ENCODE results near the gene TPD52L2. TPM values are rescaled to one million over a fixed set of nuclear protein-coding genes. Genes with fewer than 3 reads are reported as not detected.

The TPD52L2 gene
- total RNA-seq, 2 experiments from 2014 or later = 54.0 to 56.3 TPM

DNA sequence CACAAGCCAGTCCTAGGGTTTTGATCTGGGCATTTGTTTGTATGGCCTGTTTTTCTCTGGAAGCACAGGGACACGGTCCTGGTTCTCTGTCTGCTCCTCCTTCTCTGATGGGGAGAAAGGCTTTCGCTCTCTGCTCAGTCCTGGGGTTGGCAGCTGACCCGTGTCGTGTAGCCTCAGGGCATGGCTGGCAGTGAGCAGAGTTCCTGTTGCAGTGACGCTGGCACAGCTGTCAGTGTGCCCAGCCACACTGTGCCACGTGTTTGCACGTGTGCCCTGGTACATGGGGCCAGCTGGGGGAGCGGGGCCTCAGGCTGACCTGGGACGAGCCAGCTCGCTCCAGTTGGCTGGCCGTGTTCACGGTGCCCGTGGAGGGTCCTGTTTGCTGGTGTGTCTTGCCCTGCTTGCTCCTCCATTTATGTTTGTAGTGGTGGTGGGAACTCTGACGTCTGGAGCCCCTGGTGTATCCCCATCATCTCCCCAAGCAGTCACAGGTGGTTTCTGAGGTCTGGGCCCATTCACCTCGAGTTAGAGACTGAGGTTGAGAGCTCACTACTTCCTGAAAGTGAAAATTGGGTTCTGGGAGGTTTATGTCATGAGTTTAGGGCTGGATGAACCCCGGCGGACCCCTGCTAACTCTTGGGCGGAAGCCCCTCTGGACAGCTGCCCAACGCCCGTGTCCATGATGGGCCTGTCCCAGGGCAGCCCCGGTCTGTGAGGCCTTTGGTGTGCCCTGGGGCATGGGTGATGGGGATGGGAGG, 19.6 kb downstream of the TPD52L2 start:
- Mint-ChIP-seq H3K36me3 (ENCODE audit: low read depth) (peaks cover 23% of the 10 kb centered on the region), H3K4me1 (no peaks in the 10 kb centered on the region), H3K27ac (no peak overlapping the region), H3K27me3 (no peaks in the 10 kb centered on the region), H3K4me3 (no peak overlapping the region), H3K9me3 (ENCODE audit: low read depth) (no peaks in the 10 kb centered on the region)
- ChIA-PET POLR2A (no interaction called here), CTCF (no interaction called here)
- no peak for DNase-seq
- ATAC-seq = no peak
- intact Hi-C loops (cut with DNase I, micrococcal nuclease) = no loop called here

- CTCF ChIA-PET = no interaction called here
Measured at GRCh38 chr20:63885264-63886053, 20.4 kb downstream of the TPD52L2 start.

DNA sequence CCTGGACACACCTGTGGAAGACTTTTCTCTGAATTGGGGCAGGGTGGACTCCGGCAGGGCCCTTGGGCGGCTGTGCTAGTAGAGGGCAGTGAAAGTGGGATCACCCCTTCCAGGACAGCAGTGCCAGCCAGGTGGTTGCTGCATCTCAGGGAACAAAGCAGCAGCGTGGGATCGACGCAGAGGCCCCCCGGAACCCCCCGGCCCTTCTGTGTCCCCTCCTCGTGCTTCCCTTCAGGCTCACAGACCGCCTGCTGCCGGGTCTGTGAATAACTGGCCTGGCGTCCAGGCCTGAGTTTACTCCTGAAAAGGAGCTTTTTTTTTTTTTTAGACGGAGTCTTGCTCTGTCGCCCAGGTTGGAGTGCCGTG, 21.0 kb downstream of the TPD52L2 start:
- Mint-ChIP-seq H3K27me3 (no peaks in the 10 kb centered on the region), H3K4me1 (no peaks in the 10 kb centered on the region), H3K9me3 (ENCODE audit: low read depth) (no peaks in the 10 kb centered on the region), H3K36me3 (ENCODE audit: low read depth) (peaks cover 28% of the 10 kb centered on the region), H3K27ac (no peak overlapping the region), H3K4me3 (no peak overlapping the region)
- CTCF ChIA-PET = no interaction called here
- DNase-seq (no peak), ATAC-seq (no peak)
- intact Hi-C loops (cut with DNase I, micrococcal nuclease) = no loop called here
- POLR2A ChIA-PET = no interaction called here

More at GRCh38 chr20:63885264-63886053, 20.4 kb downstream of the TPD52L2 start:
- ATAC-seq (no peak), DNase-seq (no peak)
- Mint-ChIP-seq H3K4me1 (no peaks in the 10 kb centered on the region), H3K27ac (no peak overlapping the region), H3K9me3 (ENCODE audit: low read depth) (no peaks in the 10 kb centered on the region), H3K4me3 (no peak overlapping the region), H3K36me3 (ENCODE audit: low read depth) (peaks cover 25% of the 10 kb centered on the region), H3K27me3 (no peaks in the 10 kb centered on the region)
- POLR2A ChIA-PET = no interaction called here
- intact Hi-C loops (cut with DNase I, micrococcal nuclease) = no loop called here

GRCh38 chr20:63886921-63887320, 21.9 kb downstream of the TPD52L2 start:
- Mint-ChIP-seq H3K27me3 (no peaks in the 10 kb centered on the region), H3K4me1 (no peaks in the 10 kb centered on the region), H3K9me3 (ENCODE audit: low read depth) (no peaks in the 10 kb centered on the region), H3K36me3 (ENCODE audit: low read depth) (peaks cover 29% of the 10 kb centered on the region), H3K27ac (no peak overlapping the region), H3K4me3 (no peak overlapping the region)
- ATAC-seq (no peak), DNase-seq (no peak)
- ChIA-PET POLR2A (no interaction called here), CTCF (no interaction called here)
- intact Hi-C loops (cut with DNase I, micrococcal nuclease) = no loop called here

DNA sequence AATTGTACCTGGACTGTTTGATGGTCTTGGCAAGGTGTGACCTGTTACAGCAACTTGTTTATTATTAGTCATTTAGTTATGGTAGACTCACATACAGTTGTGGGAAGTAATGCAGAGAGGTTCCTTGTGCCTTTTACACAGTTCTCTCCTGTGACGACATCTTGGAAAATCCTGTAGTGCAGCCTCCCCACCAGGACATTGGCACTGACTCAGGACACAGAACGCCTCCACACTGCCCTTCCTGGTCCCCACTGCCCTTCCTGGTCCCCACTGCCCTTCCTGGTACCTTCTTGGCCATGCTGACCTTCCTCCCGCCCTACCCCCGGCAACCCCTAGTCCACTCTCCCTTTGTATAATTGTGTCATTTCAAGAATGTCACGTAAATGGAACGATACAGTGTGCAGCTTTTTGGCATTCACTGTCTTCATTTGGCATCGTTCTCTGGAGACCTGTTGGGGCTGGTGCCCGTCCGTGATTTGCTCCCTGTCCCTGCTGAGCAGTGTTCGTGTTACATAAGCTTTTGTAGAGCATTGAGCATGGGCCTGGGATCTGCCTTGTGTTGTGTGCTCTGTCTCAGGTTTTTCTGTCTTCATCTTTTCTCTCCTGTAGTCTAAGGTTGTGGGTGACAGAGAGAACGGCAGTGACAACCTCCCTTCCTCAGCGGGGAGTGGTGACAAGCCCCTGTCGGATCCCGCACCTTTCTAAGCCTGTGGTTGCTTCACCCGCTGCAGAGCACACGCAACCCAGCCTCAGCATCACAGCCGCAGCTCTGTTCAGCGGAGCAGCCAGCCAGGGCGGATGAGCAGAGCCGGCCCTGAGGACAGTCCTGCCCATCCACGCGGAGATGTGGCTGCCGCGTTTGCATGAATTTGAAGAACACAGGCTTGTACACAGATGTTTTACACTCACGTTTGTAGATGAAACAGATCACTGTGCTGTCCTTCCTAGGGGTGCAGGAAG, 24.5 kb downstream of the TPD52L2 start:
- Mint-ChIP-seq H3K4me3 (no peak overlapping the region), H3K36me3 (ENCODE audit: low read depth) (peaks cover 24% of the 10 kb centered on the region)
- POLR2A ChIA-PET = no interaction called here

GRCh38 chr20:63890201-63890576, 25.1 kb downstream of the TPD52L2 start:
- POLR2A ChIA-PET = no interaction called here
- intact Hi-C loops (cut with DNase I, micrococcal nuclease) = no loop called here
- CTCF ChIA-PET = no interaction called here
- H3K36me3 Mint-ChIP-seq (ENCODE audit: low read depth) = peaks cover 20% of the 10 kb centered on the region
- no peak for DNase-seq
- H3K9me3 Mint-ChIP-seq (ENCODE audit: low read depth) = no peaks in the 10 kb centered on the region
- H3K27me3 Mint-ChIP-seq = no peaks in the 10 kb centered on the region
- ATAC-seq = no peak
- peaks cover 7% of the 10 kb centered on the region for H3K4me1 Mint-ChIP-seq
- no peak overlapping the region for H3K4me3 Mint-ChIP-seq
- no peak overlapping the region for H3K27ac Mint-ChIP-seq

More for the DNA sequence above, 24.5 kb downstream of the TPD52L2 start:
- H3K27me3 Mint-ChIP-seq = no peaks in the 10 kb centered on the region
- H3K27ac Mint-ChIP-seq = no peak overlapping the region
- no peaks in the 10 kb centered on the region for H3K9me3 Mint-ChIP-seq (ENCODE audit: low read depth)
- intact Hi-C loops (cut with DNase I, micrococcal nuclease) = no loop called here
- DNase-seq = no peak
- H3K4me1 Mint-ChIP-seq = peaks cover 5% of the 10 kb centered on the region
- no peak for ATAC-seq
- CTCF ChIA-PET = no interaction called here

GRCh38 chr20:63890616-63891015, 25.5 kb downstream of the TPD52L2 start:
- ATAC-seq (no peak), DNase-seq (no peak)
- CTCF ChIA-PET = no interaction called here
- intact Hi-C loops (cut with DNase I, micrococcal nuclease) = no loop called here
- Mint-ChIP-seq H3K4me3 (no peak overlapping the region), H3K36me3 (ENCODE audit: low read depth) (peaks cover 20% of the 10 kb centered on the region), H3K27me3 (no peaks in the 10 kb centered on the region), H3K27ac (no peak overlapping the region), H3K9me3 (ENCODE audit: low read depth) (no peaks in the 10 kb centered on the region), H3K4me1 (peaks cover 7% of the 10 kb centered on the region)
- POLR2A ChIA-PET = no interaction called here

GRCh38 chr20:63891061-63892002, 26.3 kb downstream of the TPD52L2 start:
- Mint-ChIP-seq H3K27me3 (no peaks in the 10 kb centered on the region), H3K4me1 (peaks cover 12% of the 10 kb centered on the region), H3K27ac (no peak overlapping the region), H3K4me3 (no peak overlapping the region), H3K36me3 (ENCODE audit: low read depth) (peaks cover 25% of the 10 kb centered on the region), H3K9me3 (ENCODE audit: low read depth) (no peaks in the 10 kb centered on the region)
- CTCF ChIA-PET = interaction anchor here (0.6 kb wide), 1 partner anchor 94 kb away, joined by 3 read pairs; no protein-coding TSS in a partner anchor
- DNase-seq = no peak
- POLR2A ChIA-PET = no interaction called here
- intact Hi-C loops (cut with DNase I, micrococcal nuclease) = no loop called here
- ATAC-seq = no peak

DNA sequence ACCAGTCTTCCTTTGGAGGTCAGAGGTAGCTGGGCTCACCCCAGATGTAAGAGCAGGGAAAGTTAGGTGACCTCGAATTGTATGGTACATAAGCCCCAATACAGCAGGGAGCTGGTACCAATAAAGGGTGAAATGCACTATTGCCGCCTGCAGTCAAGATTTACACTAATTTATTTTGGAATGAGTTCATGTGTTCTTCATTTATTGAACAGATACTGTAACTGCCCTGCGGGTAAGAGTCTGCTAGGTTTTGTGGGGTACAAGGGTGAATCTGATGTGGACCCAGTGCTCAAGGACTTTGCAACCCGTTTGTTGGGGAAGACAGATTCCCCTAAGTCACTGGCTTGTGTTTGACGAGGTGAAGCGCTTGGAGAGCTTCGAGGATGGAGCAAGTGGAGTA, 27.3 kb downstream of the TPD52L2 start:
- intact Hi-C loops (cut with DNase I, micrococcal nuclease) = no loop called here
- no peak for ATAC-seq
- Mint-ChIP-seq H3K4me1 (peaks cover 21% of the 10 kb centered on the region), H3K27ac (no peak overlapping the region), H3K4me3 (no peak overlapping the region), H3K27me3 (no peaks in the 10 kb centered on the region), H3K36me3 (ENCODE audit: low read depth) (peaks cover 30% of the 10 kb centered on the region), H3K9me3 (ENCODE audit: low read depth) (no peaks in the 10 kb centered on the region)
- ChIA-PET POLR2A (no interaction called here), CTCF (no interaction called here)
- no peak for DNase-seq

DNA sequence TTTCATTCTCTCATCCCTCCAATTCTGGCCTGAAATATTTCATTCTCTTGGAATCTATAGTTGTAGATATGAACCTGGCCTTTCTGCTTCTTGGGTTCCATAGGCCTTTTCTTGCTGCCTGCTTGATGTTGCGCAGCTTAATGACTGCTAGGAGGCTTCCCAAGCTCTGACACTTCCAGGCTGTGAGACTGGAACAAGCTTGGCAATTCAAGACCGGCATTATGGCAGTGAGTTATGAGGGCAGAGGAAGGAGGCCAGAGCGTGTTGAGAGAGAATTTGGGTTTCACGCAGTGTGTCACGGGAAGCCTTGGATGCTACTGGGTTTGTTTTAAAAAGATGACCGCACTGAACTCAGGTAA, 28.9 kb downstream of the TPD52L2 start:
- ChIA-PET CTCF (interaction anchor here (1.0 to 3.1 kb wide), 5 partner anchors 13 to 86 kb away, joined by 3 to 15 read pairs (median 5); partner anchors contain the start of genes PRPF6, SAMD10 and TPD52L2), POLR2A (no interaction called here)
- no peaks in the 10 kb centered on the region for H3K9me3 Mint-ChIP-seq (ENCODE audit: low read depth)
- H3K27me3 Mint-ChIP-seq = no peaks in the 10 kb centered on the region
- peak overlapping the region; percentile 72 for H3K4me3 Mint-ChIP-seq
- ATAC-seq (no peak), DNase-seq (no peak)
- peaks cover 35% of the 10 kb centered on the region for H3K4me1 Mint-ChIP-seq
- intact Hi-C loops (cut with DNase I, micrococcal nuclease) = loop anchor here (1.0 to 2.0 kb wide), 6 partner anchors 21 to 1771 kb away; partner anchors contain the start of genes TPD52L2 (in 2 of the 2), ARFRP1 (in 1 of the 2), LSM14B (in 1 of the 2) and ZBTB46 (in 1 of the 2)
- peak overlapping the region; percentile 76 for H3K27ac Mint-ChIP-seq
- H3K36me3 Mint-ChIP-seq (ENCODE audit: low read depth) = peaks cover 37% of the 10 kb centered on the region
